ENCODE data around the gene SCN4B. TPM values are rescaled to one million over a fixed set of nuclear protein-coding genes. Genes with fewer than 3 reads are reported as not detected.

The SCN4B gene
- total RNA-seq, 2 experiments from 2014 or later, result not detected

DNA sequence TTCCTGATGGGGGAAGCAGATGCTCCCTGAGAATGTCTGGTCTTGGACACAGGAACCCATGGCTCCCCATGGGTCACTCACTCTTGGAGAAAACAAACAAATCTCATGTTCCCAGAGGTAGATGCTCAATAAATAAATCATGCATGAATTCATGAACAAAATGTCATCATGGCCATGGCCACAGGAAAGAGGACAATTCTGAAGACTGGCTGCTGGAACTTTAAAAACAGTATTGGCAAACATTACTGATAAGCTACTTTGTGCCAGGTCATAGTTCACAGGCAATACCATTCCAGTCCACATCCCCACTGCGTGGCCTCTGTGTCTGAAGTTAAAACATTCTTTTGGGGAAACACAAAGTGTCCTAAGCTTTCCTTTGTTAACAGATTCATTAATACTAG is 56.7 kb downstream of the SCN4B start:
- H3K9me3 Mint-ChIP-seq, result no peaks in the 10 kb centered on the region

GRCh38 chr11:118095493-118095892 is 57.1 kb downstream of the SCN4B start:
- peaks cover 10% of the 10 kb centered on the region for H3K27me3 Mint-ChIP-seq
- no peak overlapping the region for H3K4me3 Mint-ChIP-seq
- no peaks in the 10 kb centered on the region for H3K27me3 ChIP-seq (ENCODE audit: control insufficient read depth in 1 of 2, insufficient read depth in 2 of 2, low read length in 2 of 2)
- TF ChIP-seq, protein P1, sequence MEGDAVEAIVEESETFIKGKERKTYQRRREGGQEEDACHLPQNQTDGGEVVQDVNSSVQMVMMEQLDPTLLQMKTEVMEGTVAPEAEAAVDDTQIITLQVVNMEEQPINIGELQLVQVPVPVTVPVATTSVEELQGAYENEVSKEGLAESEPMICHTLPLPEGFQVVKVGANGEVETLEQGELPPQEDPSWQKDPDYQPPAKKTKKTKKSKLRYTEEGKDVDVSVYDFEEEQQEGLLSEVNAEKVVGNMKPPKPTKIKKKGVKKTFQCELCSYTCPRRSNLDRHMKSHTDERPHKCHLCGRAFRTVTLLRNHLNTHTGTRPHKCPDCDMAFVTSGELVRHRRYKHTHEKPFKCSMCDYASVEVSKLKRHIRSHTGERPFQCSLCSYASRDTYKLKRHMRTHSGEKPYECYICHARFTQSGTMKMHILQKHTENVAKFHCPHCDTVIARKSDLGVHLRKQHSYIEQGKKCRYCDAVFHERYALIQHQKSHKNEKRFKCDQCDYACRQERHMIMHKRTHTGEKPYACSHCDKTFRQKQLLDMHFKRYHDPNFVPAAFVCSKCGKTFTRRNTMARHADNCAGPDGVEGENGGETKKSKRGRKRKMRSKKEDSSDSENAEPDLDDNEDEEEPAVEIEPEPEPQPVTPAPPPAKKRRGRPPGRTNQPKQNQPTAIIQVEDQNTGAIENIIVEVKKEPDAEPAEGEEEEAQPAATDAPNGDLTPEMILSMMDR (IDR thresholded peaks at IDR 0.05), result no peak
- H3K36me3 Mint-ChIP-seq (ENCODE audit: low read depth), result no peaks in the 10 kb centered on the region
- ATAC-seq (ENCODE audit: poor library complexity), result no peak
- no peaks in the 10 kb centered on the region for H3K4me1 Mint-ChIP-seq (ENCODE audit: low read depth)
- no peaks in the 10 kb centered on the region for H3K9me3 ChIP-seq (ENCODE audit: control insufficient read depth in 1 of 2, insufficient read depth in 1 of 2, low read length in 2 of 2)
- H3K4me1 ChIP-seq (ENCODE audit: insufficient read depth, low read length), result no peaks in the 10 kb centered on the region
- intact Hi-C loops (cut with DNase I, micrococcal nuclease), result no loop called here
- no peak overlapping the region for H3K27ac Mint-ChIP-seq
- no peaks in the 10 kb centered on the region for H3K36me3 ChIP-seq (ENCODE audit: insufficient read depth, low read length)
- no peak for DNase-seq
- CTCF ChIA-PET, result no interaction called here
- POLR2A ChIA-PET, result no interaction called here
- H3K27ac ChIP-seq (ENCODE audit: low read depth in 1 of 2, low read length in 2 of 2), result no peak overlapping the region
- H3K4me3 ChIP-seq (ENCODE audit: low read length), result no peak overlapping the region
- no peaks in the 10 kb centered on the region for H3K9me3 Mint-ChIP-seq

More for the DNA sequence above, 56.7 kb downstream of the SCN4B start:
- intact Hi-C loops (cut with DNase I, micrococcal nuclease), result no loop called here
- Mint-ChIP-seq H3K27me3 (peaks cover 6% of the 10 kb centered on the region), H3K36me3 (ENCODE audit: low read depth) (no peaks in the 10 kb centered on the region), H3K27ac (no peak overlapping the region), H3K4me3 (no peak overlapping the region), H3K4me1 (ENCODE audit: low read depth) (no peaks in the 10 kb centered on the region)
- Histone ChIP-seq H3K36me3 (ENCODE audit: insufficient read depth, low read length) (no peaks in the 10 kb centered on the region), H3K27ac (ENCODE audit: low read depth in 1 of 2, low read length in 2 of 2) (no peak overlapping the region), H3K27me3 (ENCODE audit: control insufficient read depth in 1 of 2, insufficient read depth in 2 of 2, low read length in 2 of 2) (no peaks in the 10 kb centered on the region), H3K4me1 (ENCODE audit: insufficient read depth, low read length) (no peaks in the 10 kb centered on the region), H3K4me3 (ENCODE audit: low read length) (no peak overlapping the region), H3K9me3 (ENCODE audit: control insufficient read depth in 1 of 2, insufficient read depth in 1 of 2, low read length in 2 of 2) (no peaks in the 10 kb centered on the region)
- TF ChIP-seq, protein P1 (IDR thresholded peaks at IDR 0.05), result no peak
- ATAC-seq (ENCODE audit: poor library complexity) (no peak), DNase-seq (no peak)
- ChIA-PET CTCF (no interaction called here), POLR2A (no interaction called here)

- Histone ChIP-seq H3K27me3 (ENCODE audit: control insufficient read depth in 1 of 2, insufficient read depth in 2 of 2, low read length in 2 of 2) (peaks cover 0 to 3% of the 10 kb centered on the region in 2 experiments), H3K9me3 (ENCODE audit: control insufficient read depth in 1 of 2, insufficient read depth in 1 of 2, low read length in 2 of 2) (peaks cover 2 to 5% of the 10 kb centered on the region in 2 experiments), H3K4me1 (ENCODE audit: insufficient read depth, low read length) (no peaks in the 10 kb centered on the region), H3K36me3 (ENCODE audit: insufficient read depth, low read length) (no peaks in the 10 kb centered on the region), H3K4me3 (ENCODE audit: low read length) (no peak overlapping the region), H3K27ac (ENCODE audit: low read depth in 1 of 2, low read length in 2 of 2) (no peak overlapping the region)
- intact Hi-C loops (cut with DNase I, micrococcal nuclease), result no loop called here
- peaks cover 2% of the 10 kb centered on the region for H3K9me3 Mint-ChIP-seq
- CTCF ChIA-PET, result interaction anchor here (1.4 kb wide), 1 partner anchor 10 kb away, joined by 3 read pairs; no protein-coding TSS in a partner anchor
- no peak for ATAC-seq (ENCODE audit: poor library complexity)
- peaks cover 10% of the 10 kb centered on the region for H3K27me3 Mint-ChIP-seq
- POLR2A ChIA-PET, result no interaction called here
- DNase-seq, result no peak
- no peak overlapping the region for H3K4me3 Mint-ChIP-seq
- TF ChIP-seq, protein P1 (IDR thresholded peaks at IDR 0.05), result no peak
- H3K4me1 Mint-ChIP-seq (ENCODE audit: low read depth), result no peaks in the 10 kb centered on the region
- H3K27ac Mint-ChIP-seq, result no peak overlapping the region
- H3K36me3 Mint-ChIP-seq (ENCODE audit: low read depth), result no peaks in the 10 kb centered on the region
Observed at GRCh38 chr11:118092907-118093571, 59.6 kb downstream of the SCN4B start.
